HL-60 (cell line): ENCODE data around the gene KAZN.

ENCODE experiments used
- DNase-seq, 2 experiments: peaks; one replicate each; pipeline ENCODE4 v3.0.0-alpha.2; 2010 to 2020; ENCODE audit warnings: low read depth in 1 of 2, low spot score in 1 of 2
- H3K27ac ChIP-seq: fragments of 250-450 bp; sonication (Bioruptor Pico); replicated peaks from 2 replicates; pipeline ENCODE4 v1.5.1; 2020; ENCODE audit warnings: mild to moderate bottlenecking, moderate library complexity
- H3K27me3 ChIP-seq: fragments of 250-450 bp; sonication (Bioruptor Pico); 2 replicates; pipeline ENCODE4 v1.5.1; 2021; ENCODE audit warnings: mild to moderate bottlenecking, moderate library complexity; ENCODE audit not compliant: insufficient read depth, poor library complexity, severe bottlenecking
- H3K4me3 ChIP-seq: replicated peaks from 2 replicates; pipeline ENCODE4 v1.5.1; 2011; ENCODE audit warnings: mild to moderate bottlenecking, control low read depth, low read length; ENCODE audit not compliant: insufficient read depth
- GABPA ChIP-seq: IDR thresholded peaks from 2 replicates; pipeline ENCODE4 v1.6.1; 2012; ENCODE audit warnings: low read depth
- POLR2AphosphoS5 ChIP-seq: IDR thresholded peaks from 2 replicates; pipeline ENCODE4 v1.6.1; 2012; ENCODE audit warnings: low read depth
- SPI1 ChIP-seq: IDR thresholded peaks from 2 replicates; pipeline ENCODE4 v1.6.1; 2012; ENCODE audit warnings: low read depth, mild to moderate bottlenecking, borderline replicate concordance
- TF ChIP-seq, protein P1 (sequence below): IDR thresholded peaks from 2 replicates; pipeline ENCODE4 v1.6.1; 2012; ENCODE audit warnings: low read depth; ENCODE audit not compliant: insufficient replicate concordance
- TF ChIP-seq, protein P2 (sequence below): IDR thresholded peaks from one replicate; pipeline ENCODE4 v1.5.1; 2011; ENCODE audit warnings: low read length, control low read depth, inconsistent platforms; ENCODE audit not compliant: insufficient read depth

The KAZN gene

DNA sequence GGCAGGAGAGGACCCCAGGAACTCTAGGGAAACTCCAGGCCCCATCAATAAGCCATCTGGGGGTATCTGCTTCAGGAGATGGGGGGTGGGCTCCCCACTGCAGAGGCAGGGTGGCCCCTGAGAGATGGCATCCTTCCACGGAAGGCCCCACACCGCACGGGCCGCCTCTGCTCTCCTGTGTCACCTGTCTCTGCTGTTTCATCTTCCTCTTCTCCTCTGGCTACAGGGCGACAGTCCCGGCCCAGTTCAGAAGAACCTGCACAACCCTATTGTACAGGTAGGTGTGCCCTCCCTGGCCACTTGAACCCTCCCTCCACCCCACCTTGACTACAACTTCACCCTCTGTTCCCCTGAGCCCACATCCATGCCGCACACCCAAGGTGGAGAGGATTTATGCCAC is 464.9 kb downstream of the KAZN start:
- TF ChIP-seq POLR2AphosphoS5, result no peak
- TF ChIP-seq SPI1, result no peak
- DNase-seq, result no peak
- H3K27me3 ChIP-seq, result no peaks in the 10 kb centered on the region
- H3K4me3 ChIP-seq, result no peak overlapping the region
- H3K27ac ChIP-seq, result no peak overlapping the region

DNA sequence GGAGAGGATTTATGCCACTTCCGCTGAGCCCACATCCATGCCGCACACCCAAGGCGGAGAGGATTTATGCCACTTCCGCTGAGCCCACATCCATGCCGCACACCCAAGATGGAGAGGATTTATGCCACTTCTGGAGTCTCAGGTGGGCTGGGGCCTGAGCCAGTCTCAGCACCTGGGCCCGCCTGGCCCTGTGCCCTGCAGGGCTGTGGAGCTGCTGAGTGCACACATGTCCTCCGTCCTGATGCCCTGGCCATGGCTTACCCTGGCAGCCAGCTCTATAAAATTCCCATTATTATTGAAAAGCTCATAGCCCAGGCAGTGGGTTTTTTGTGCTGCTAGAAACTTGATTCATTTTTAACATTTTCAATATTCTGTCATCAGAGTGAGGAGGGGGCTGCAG is 465.3 kb downstream of the KAZN start:
- H3K4me3 ChIP-seq, result no peak overlapping the region
- TF ChIP-seq, protein P1, sequence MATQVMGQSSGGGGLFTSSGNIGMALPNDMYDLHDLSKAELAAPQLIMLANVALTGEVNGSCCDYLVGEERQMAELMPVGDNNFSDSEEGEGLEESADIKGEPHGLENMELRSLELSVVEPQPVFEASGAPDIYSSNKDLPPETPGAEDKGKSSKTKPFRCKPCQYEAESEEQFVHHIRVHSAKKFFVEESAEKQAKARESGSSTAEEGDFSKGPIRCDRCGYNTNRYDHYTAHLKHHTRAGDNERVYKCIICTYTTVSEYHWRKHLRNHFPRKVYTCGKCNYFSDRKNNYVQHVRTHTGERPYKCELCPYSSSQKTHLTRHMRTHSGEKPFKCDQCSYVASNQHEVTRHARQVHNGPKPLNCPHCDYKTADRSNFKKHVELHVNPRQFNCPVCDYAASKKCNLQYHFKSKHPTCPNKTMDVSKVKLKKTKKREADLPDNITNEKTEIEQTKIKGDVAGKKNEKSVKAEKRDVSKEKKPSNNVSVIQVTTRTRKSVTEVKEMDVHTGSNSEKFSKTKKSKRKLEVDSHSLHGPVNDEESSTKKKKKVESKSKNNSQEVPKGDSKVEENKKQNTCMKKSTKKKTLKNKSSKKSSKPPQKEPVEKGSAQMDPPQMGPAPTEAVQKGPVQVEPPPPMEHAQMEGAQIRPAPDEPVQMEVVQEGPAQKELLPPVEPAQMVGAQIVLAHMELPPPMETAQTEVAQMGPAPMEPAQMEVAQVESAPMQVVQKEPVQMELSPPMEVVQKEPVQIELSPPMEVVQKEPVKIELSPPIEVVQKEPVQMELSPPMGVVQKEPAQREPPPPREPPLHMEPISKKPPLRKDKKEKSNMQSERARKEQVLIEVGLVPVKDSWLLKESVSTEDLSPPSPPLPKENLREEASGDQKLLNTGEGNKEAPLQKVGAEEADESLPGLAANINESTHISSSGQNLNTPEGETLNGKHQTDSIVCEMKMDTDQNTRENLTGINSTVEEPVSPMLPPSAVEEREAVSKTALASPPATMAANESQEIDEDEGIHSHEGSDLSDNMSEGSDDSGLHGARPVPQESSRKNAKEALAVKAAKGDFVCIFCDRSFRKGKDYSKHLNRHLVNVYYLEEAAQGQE, result no peak
- TF ChIP-seq POLR2AphosphoS5 (no peak), SPI1 (no peak), GABPA (no peak)
- TF ChIP-seq, protein P2, sequence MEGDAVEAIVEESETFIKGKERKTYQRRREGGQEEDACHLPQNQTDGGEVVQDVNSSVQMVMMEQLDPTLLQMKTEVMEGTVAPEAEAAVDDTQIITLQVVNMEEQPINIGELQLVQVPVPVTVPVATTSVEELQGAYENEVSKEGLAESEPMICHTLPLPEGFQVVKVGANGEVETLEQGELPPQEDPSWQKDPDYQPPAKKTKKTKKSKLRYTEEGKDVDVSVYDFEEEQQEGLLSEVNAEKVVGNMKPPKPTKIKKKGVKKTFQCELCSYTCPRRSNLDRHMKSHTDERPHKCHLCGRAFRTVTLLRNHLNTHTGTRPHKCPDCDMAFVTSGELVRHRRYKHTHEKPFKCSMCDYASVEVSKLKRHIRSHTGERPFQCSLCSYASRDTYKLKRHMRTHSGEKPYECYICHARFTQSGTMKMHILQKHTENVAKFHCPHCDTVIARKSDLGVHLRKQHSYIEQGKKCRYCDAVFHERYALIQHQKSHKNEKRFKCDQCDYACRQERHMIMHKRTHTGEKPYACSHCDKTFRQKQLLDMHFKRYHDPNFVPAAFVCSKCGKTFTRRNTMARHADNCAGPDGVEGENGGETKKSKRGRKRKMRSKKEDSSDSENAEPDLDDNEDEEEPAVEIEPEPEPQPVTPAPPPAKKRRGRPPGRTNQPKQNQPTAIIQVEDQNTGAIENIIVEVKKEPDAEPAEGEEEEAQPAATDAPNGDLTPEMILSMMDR, result no peak
- no peak for DNase-seq
- no peak overlapping the region for H3K27ac ChIP-seq
- H3K27me3 ChIP-seq, result no peaks in the 10 kb centered on the region

DNA sequence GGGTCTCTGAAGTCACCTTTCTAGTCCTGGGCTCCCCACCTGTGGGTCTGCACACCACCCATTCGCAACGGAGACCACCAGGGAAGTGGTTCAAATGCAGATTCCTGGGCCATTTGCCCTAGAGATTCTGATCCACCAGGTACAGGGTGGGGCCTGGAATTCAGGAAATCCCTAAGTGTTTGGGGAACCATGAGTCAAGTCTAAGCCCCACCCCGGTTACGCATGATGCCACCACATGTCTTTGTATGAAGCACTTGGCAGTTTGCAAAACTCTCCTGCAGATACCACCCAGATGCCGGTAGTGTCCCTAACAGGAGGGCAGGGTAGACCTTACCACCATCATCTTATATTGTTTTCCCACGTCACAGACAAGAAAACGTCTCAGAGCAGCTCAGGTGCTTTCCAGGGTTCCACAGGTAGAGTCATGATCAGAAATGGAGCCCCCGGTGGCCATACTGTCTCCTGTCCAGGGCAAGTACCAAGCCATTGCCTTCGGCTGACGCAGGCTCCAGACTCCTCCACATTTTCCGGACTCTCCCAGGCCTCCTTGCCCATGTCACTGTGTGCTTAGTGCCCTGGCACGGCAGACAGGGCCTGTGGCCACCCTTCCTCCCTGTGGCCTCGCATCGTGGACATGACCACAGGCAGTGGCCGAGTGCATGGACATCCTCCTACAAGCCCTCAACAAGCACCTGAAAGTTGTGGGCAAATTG is 465.9 kb downstream of the KAZN start:
- Histone ChIP-seq H3K27ac (no peak overlapping the region), H3K4me3 (no peak overlapping the region), H3K27me3 (no peaks in the 10 kb centered on the region)
- TF ChIP-seq SPI1, result no peak
- TF ChIP-seq, protein P2, result no peak
- TF ChIP-seq, protein P1, result no peak
- no peak for TF ChIP-seq POLR2AphosphoS5
- no peak for DNase-seq

DNA sequence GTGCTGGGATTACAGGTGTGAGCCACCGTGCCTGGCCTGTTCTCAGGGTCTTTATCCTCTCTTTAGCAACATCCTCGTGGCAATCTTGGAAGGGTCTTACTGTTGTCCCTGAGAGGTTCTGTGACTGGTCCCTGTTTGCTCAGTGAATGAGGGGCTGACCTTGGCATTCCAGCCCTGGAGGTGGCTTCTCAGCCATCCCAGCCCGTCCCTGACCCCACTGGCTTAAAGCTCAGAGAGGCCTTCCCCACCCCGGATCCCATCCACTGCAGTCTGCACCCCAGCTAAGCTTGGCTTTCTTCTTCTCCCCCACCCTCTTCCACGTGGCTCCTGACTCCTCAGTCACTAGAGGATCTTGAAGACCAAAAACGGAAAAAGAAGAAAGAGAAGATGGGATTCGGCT is 466.8 kb downstream of the KAZN start:
- no peaks in the 10 kb centered on the region for H3K27me3 ChIP-seq
- TF ChIP-seq SPI1, result no peak
- TF ChIP-seq POLR2AphosphoS5, result no peak
- TF ChIP-seq, protein P2, result no peak
- TF ChIP-seq, protein P1, result no peak
- TF ChIP-seq GABPA, result no peak
- DNase-seq, result no peak
- H3K4me3 ChIP-seq, result no peak overlapping the region
- H3K27ac ChIP-seq, result no peak overlapping the region
